ENCODE data around the gene PHF3. TPM values are rescaled to one million over a fixed set of nuclear protein-coding genes. Genes with fewer than 3 reads are reported as not detected.

PHF3 gene
- total and polyA plus RNA-seq, 2 experiments from 2014 or later, result 37.1 to 77.3 TPM

GRCh38 chr6:63706630-63707029 is 71.0 kb downstream of the PHF3 start:
- Histone ChIP-seq H3K4me1 (ENCODE audit: insufficient read depth) (no peaks in the 10 kb centered on the region), H3K27me3 (ENCODE audit: insufficient read depth) (no peaks in the 10 kb centered on the region), H3K27ac (ENCODE audit: low read depth) (no peak overlapping the region), H2AFZ (no peak overlapping the region), H4K20me1 (replicated peaks; ENCODE audit: insufficient read depth) (peaks cover 9% of the 10 kb centered on the region), H3K4me3 (no peak overlapping the region), H3K79me2 (replicated peaks; ENCODE audit: insufficient read depth) (no peaks in the 10 kb centered on the region; the same call in 1 of the 2 replicates), H3K9me2 (ENCODE audit: insufficient read depth) (no peaks in the 10 kb centered on the region), H3K36me3 (ENCODE audit: insufficient read depth) (peaks cover 58% of the 10 kb centered on the region), H3F3A (replicated peaks; ENCODE audit: low read depth) (no peaks in the 10 kb centered on the region), H3K4me2 (no peak overlapping the region)
- Mint-ChIP-seq H3K36me3 (ENCODE audit: low read depth) (peaks cover 76% of the 10 kb centered on the region), H3K27ac (no peak overlapping the region), H3K9me3 (no peaks in the 10 kb centered on the region), H3K4me3 (no peak overlapping the region), H3K27me3 (ENCODE audit: insufficient read depth, low read depth, poor library complexity) (peaks cover 2% of the 10 kb centered on the region), H3K4me1 (no peaks in the 10 kb centered on the region)
- ATAC-seq, result no peak
- no peak for TF ChIP-seq EZH2 (IDR thresholded peaks at IDR 0.05; ENCODE audit: low read depth, unreplicated experiment)
- TF ChIP-seq JUNB (IDR thresholded peaks at IDR 0.05; ENCODE audit: unreplicated experiment), result no peak
- TF ChIP-seq, protein P1, sequence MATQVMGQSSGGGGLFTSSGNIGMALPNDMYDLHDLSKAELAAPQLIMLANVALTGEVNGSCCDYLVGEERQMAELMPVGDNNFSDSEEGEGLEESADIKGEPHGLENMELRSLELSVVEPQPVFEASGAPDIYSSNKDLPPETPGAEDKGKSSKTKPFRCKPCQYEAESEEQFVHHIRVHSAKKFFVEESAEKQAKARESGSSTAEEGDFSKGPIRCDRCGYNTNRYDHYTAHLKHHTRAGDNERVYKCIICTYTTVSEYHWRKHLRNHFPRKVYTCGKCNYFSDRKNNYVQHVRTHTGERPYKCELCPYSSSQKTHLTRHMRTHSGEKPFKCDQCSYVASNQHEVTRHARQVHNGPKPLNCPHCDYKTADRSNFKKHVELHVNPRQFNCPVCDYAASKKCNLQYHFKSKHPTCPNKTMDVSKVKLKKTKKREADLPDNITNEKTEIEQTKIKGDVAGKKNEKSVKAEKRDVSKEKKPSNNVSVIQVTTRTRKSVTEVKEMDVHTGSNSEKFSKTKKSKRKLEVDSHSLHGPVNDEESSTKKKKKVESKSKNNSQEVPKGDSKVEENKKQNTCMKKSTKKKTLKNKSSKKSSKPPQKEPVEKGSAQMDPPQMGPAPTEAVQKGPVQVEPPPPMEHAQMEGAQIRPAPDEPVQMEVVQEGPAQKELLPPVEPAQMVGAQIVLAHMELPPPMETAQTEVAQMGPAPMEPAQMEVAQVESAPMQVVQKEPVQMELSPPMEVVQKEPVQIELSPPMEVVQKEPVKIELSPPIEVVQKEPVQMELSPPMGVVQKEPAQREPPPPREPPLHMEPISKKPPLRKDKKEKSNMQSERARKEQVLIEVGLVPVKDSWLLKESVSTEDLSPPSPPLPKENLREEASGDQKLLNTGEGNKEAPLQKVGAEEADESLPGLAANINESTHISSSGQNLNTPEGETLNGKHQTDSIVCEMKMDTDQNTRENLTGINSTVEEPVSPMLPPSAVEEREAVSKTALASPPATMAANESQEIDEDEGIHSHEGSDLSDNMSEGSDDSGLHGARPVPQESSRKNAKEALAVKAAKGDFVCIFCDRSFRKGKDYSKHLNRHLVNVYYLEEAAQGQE (IDR thresholded peaks at IDR 0.05; ENCODE audit: unreplicated experiment), result no peak
- TF ChIP-seq, protein P2, sequence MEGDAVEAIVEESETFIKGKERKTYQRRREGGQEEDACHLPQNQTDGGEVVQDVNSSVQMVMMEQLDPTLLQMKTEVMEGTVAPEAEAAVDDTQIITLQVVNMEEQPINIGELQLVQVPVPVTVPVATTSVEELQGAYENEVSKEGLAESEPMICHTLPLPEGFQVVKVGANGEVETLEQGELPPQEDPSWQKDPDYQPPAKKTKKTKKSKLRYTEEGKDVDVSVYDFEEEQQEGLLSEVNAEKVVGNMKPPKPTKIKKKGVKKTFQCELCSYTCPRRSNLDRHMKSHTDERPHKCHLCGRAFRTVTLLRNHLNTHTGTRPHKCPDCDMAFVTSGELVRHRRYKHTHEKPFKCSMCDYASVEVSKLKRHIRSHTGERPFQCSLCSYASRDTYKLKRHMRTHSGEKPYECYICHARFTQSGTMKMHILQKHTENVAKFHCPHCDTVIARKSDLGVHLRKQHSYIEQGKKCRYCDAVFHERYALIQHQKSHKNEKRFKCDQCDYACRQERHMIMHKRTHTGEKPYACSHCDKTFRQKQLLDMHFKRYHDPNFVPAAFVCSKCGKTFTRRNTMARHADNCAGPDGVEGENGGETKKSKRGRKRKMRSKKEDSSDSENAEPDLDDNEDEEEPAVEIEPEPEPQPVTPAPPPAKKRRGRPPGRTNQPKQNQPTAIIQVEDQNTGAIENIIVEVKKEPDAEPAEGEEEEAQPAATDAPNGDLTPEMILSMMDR (conservative IDR thresholded peaks at IDR 0.05; ENCODE audit: low read depth in 2 of 2), result no peak
- no peak for TF ChIP-seq ZNF462 (CRISPR knock-in tag; IDR thresholded peaks at IDR 0.05)
- no peak for TF ChIP-seq POLR2AphosphoS5 (IDR thresholded peaks at IDR 0.05; ENCODE audit: low read depth)
- TF ChIP-seq, protein P3, sequence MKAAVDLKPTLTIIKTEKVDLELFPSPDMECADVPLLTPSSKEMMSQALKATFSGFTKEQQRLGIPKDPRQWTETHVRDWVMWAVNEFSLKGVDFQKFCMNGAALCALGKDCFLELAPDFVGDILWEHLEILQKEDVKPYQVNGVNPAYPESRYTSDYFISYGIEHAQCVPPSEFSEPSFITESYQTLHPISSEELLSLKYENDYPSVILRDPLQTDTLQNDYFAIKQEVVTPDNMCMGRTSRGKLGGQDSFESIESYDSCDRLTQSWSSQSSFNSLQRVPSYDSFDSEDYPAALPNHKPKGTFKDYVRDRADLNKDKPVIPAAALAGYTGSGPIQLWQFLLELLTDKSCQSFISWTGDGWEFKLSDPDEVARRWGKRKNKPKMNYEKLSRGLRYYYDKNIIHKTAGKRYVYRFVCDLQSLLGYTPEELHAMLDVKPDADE (IDR thresholded peaks at IDR 0.05), result no peak
- TF ChIP-seq CREB1 (CRISPR knock-in tag; IDR thresholded peaks at IDR 0.05; ENCODE audit: low read depth), result no peak
- no peak for TF ChIP-seq EZH2phosphoT487 (IDR thresholded peaks at IDR 0.05; ENCODE audit: unreplicated experiment)
- no peak for TF ChIP-seq NANOG (IDR thresholded peaks at IDR 0.05; ENCODE audit: borderline replicate concordance)
- DNase-seq (ENCODE audit: low spot score), result no peak
